GM18502 (cell line): Measurements from ENCODE around the gene EVA1C.
"Not testable (repeated sequence)": the region's sequence is repeated elsewhere in the genome, so short reads cannot be mapped to it uniquely, and the experiment has no call there.

Source experiments
- ATAC-seq: cut with Tn5 transposase; IDR thresholded peaks from one replicate; pipeline ENCODE4 v1.9.1; 2021; ENCODE audit warnings: mild to moderate bottlenecking; ENCODE audit not compliant: unreplicated experiment, poor library complexity

EVA1C gene

GRCh38 chr21:32549886-32550285 lies 137.4 kb downstream of the EVA1C start:
- no peak for ATAC-seq

GRCh38 chr21:32554832-32555638 lies 142.5 kb downstream of the EVA1C start:
- ATAC-seq: no peak

DNA sequence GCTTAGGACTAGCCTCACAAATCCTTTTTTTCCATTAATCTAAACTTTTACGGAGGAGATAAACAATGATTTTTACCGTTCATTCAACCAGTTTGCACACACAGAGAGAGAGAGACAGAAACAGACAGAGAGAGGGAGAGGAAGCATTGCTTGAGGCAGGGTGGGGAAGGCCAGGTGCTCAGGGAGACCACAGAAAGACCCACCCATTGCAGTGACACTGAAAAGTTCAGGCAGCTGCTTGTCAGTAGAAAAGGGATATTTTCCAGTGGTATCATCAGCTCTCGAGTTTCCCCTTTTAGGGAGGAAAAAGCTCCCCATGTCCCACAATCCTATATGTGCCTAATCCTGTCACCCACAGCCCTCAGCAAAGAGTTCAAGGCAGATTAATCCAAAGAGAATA lies 145.6 kb downstream of the EVA1C start:
- no peak for ATAC-seq

DNA sequence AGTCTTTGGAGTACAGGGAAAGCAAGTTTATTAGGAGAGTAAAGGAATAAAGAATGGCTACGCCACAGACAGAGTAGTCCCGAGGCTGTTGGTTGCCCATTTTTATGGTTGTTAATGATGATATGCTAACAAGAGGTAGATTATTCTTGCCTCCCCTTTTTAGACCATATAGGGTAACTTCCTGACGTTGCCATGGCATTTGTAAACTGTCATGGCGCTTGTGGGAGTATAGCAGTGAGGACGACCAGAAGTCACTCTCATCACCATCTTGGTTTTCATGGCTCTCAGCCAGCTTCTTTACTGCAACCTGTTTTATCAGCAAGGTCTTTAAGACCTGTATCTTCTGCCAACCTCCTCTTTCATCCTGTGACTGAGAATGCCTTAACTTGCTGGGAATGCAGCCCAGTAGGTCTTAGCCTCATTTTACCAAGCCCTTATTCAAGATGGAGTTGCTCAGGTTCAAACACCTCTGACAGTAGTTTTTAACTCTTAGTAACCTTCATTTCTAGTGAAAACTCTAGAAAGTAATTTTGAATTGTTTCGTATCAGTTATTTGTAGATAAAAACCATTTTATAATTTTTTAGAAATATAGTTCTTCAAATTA lies 146.6 kb downstream of the EVA1C start:
- no peak for ATAC-seq

GRCh38 chr21:32560896-32561295 lies 148.4 kb downstream of the EVA1C start:
- ATAC-seq: no peak

GRCh38 chr21:32561476-32561875 lies 149.0 kb downstream of the EVA1C start:
- not testable (repeated sequence) for ATAC-seq

DNA sequence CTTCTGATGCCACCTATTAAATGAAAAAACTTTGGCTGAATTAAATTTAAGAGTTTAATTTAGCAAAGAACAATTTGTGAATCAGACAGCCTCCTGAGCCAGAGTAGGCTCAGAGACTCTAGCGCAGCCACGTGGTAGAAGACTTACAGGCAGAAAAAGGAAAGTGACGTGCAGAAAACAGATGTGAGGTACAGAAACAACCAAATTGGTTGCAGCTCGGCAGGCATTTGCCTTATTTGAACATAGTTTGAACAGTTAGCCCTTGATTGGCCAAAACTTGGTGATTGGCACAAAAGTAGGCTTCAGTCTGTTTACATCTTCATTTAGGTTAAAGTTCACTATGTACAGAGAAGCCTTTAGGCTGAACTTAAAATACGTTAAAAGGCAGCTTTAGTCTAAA lies 149.9 kb downstream of the EVA1C start:
- no peak for ATAC-seq

DNA sequence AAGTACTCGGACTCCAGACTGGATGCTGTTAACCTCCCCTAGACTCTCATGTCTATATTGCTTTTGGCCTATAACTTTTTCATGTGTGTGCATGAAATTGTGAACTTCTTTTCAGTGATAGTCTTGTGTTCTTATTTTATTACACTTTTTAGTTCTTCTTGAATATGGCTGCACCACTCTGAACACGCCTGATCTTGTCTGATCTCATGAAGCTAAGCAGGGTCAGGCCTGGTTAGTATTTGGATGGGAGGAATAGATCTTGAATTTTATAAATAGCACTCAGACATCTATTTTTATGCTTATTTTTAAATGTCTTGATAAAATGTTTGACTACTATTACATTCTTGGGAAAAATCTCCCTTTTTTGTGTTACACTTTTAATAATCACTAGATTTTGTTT lies 150.4 kb downstream of the EVA1C start:
- no peak for ATAC-seq
